ENCODE results near the gene MUTYH. TPM values are rescaled to one million over a fixed set of nuclear protein-coding genes. Genes with fewer than 3 reads are reported as not detected.

The MUTYH gene
- total RNA-seq, 2 experiments from 2014 or later = 57.9 to 67.4 TPM

- POLR2A ChIA-PET = interaction anchor here (0.7 to 3.8 kb wide), 30 partner anchors 9 to 709 kb away, joined by 3 to 163 read pairs (median 14); partner anchors contain the start of genes AKR1A1, BTBD19, CCDC163 and EIF2B3
Observed at GRCh38 chr1:45340816-45341466, 701 bp upstream of the MUTYH start.

GRCh38 chr1:45337630-45338325 is 2.5 kb downstream of the MUTYH start:
- peaks cover 51% of the 10 kb centered on the region for H3K36me3 Mint-ChIP-seq (ENCODE audit: low read depth)
- Histone ChIP-seq H3K4me3 (ENCODE audit: low read length) (no peak overlapping the region), H3K27ac (ENCODE audit: low read depth in 1 of 2, low read length in 2 of 2) (no peak overlapping the region), H3K4me1 (ENCODE audit: insufficient read depth, low read length) (peaks cover 45% of the 10 kb centered on the region), H3K27me3 (ENCODE audit: control insufficient read depth in 1 of 2, insufficient read depth in 2 of 2, low read length in 2 of 2) (no peaks in the 10 kb centered on the region), H3K36me3 (ENCODE audit: insufficient read depth, low read length) (peaks cover 33% of the 10 kb centered on the region), H3K9me3 (ENCODE audit: control insufficient read depth in 1 of 2, insufficient read depth in 1 of 2, low read length in 2 of 2) (no peaks in the 10 kb centered on the region)
- DNase-seq (no peak), ATAC-seq (ENCODE audit: poor library complexity) (no peak)
- no peaks in the 10 kb centered on the region for H3K9me3 Mint-ChIP-seq
- no peaks in the 10 kb centered on the region for H3K27me3 Mint-ChIP-seq
- ChIA-PET CTCF (interaction anchor here (0.7 to 1.5 kb wide), 3 partner anchors 10 to 156 kb away, joined by 3 to 7 read pairs (median 4); no protein-coding TSS in a partner anchor), POLR2A (interaction anchor here (1.7 to 3.8 kb wide), 2 partner anchors 34 to 154 kb away, joined by 6 to 76 read pairs; partner anchors contain the start of gene TESK2)
- peak overlapping the region; percentile 8 for H3K27ac Mint-ChIP-seq
- intact Hi-C loops (cut with DNase I, micrococcal nuclease) = no loop called here
- H3K4me3 Mint-ChIP-seq = peak overlapping the region; percentile 56
- peaks cover 66% of the 10 kb centered on the region for H3K4me1 Mint-ChIP-seq (ENCODE audit: low read depth)
- TF ChIP-seq CTCF (IDR thresholded peaks at IDR 0.05) = no peak

More at GRCh38 chr1:45340816-45341466, 701 bp upstream of the MUTYH start:
- intact Hi-C loops (cut with DNase I, micrococcal nuclease) = loop anchor here (1.0 to 10.0 kb wide), 11 partner anchors 36 to 709 kb away; partner anchors contain the start of genes NASP (in 2 of the 2), CCDC163 (in 1 of the 2), GPBP1L1 (in 1 of the 2) and MMACHC (in 1 of the 2)
- Mint-ChIP-seq H3K9me3 (no peaks in the 10 kb centered on the region), H3K27ac (peak overlapping the region; percentile 95), H3K4me3 (peak overlapping the region; percentile 100), H3K4me1 (ENCODE audit: low read depth) (peaks cover 51% of the 10 kb centered on the region), H3K27me3 (no peaks in the 10 kb centered on the region), H3K36me3 (ENCODE audit: low read depth) (peaks cover 58% of the 10 kb centered on the region)
- no peak for TF ChIP-seq CTCF (IDR thresholded peaks at IDR 0.05)
- H3K9me3 ChIP-seq (ENCODE audit: control insufficient read depth in 1 of 2, insufficient read depth in 1 of 2, low read length in 2 of 2) = no peaks in the 10 kb centered on the region
- H3K27ac ChIP-seq (ENCODE audit: low read depth in 1 of 2, low read length in 2 of 2) = peak overlapping the region; percentile 98 to 100
- ATAC-seq (ENCODE audit: poor library complexity) = no peak
- CTCF ChIA-PET = interaction anchor here (1.0 to 3.1 kb wide), 8 partner anchors 13 to 327 kb away, joined by 3 to 21 read pairs (median 4); partner anchors contain the start of gene TESK2
- peaks cover 45% of the 10 kb centered on the region for H3K36me3 ChIP-seq (ENCODE audit: insufficient read depth, low read length)
- H3K27me3 ChIP-seq (ENCODE audit: control insufficient read depth in 1 of 2, insufficient read depth in 2 of 2, low read length in 2 of 2) = no peaks in the 10 kb centered on the region
- peak in 3 of 14 experiments; percentile 16 to 52 (median 38) for DNase-seq
- peaks cover 42% of the 10 kb centered on the region for H3K4me1 ChIP-seq (ENCODE audit: insufficient read depth, low read length)
- H3K4me3 ChIP-seq (ENCODE audit: low read length) = peak overlapping the region; percentile 98

GRCh38 chr1:45335855-45336324 is 4.3 kb downstream of the MUTYH start:
- Histone ChIP-seq H3K27me3 (ENCODE audit: control insufficient read depth in 1 of 2, insufficient read depth in 2 of 2, low read length in 2 of 2) (no peaks in the 10 kb centered on the region), H3K4me3 (ENCODE audit: low read length) (no peak overlapping the region), H3K4me1 (ENCODE audit: insufficient read depth, low read length) (peaks cover 26% of the 10 kb centered on the region), H3K27ac (ENCODE audit: low read depth in 1 of 2, low read length in 2 of 2) (no peak overlapping the region), H3K36me3 (ENCODE audit: insufficient read depth, low read length) (peaks cover 29% of the 10 kb centered on the region), H3K9me3 (ENCODE audit: control insufficient read depth in 1 of 2, insufficient read depth in 1 of 2, low read length in 2 of 2) (no peaks in the 10 kb centered on the region)
- Mint-ChIP-seq H3K9me3 (no peaks in the 10 kb centered on the region), H3K36me3 (ENCODE audit: low read depth) (peaks cover 41% of the 10 kb centered on the region), H3K27me3 (no peaks in the 10 kb centered on the region), H3K4me1 (ENCODE audit: low read depth) (peaks cover 47% of the 10 kb centered on the region), H3K27ac (no peak overlapping the region), H3K4me3 (no peak overlapping the region)
- no peak for TF ChIP-seq CTCF (IDR thresholded peaks at IDR 0.05)
- no peak for DNase-seq
- CTCF ChIA-PET = interaction anchor here (0.7 kb wide), 1 partner anchor 29 kb away, joined by 3 read pairs; no protein-coding TSS in a partner anchor
- intact Hi-C loops (cut with DNase I, micrococcal nuclease) = no loop called here
- POLR2A ChIA-PET = no interaction called here
- no peak for ATAC-seq (ENCODE audit: poor library complexity)
